Measurements from ENCODE around the gene KCND3. TPM values are rescaled to one million over a fixed set of nuclear protein-coding genes. Genes with fewer than 3 reads are reported as not detected.

Gene KCND3
- total RNA-seq, 4 donors from 2014 or later, result 6.9 to 11.7 (median 9.5) TPM

GRCh38 chr1:112002514-112002913 is 13.0 kb upstream of the KCND3 start:
- ATAC-seq (ENCODE audit: low FRiP score) (no peak), DNase-seq (ENCODE audit: low spot score) (no peak)
- TF ChIP-seq CTCF (IDR thresholded peaks at IDR 0.05), result no peak

GRCh38 chr1:112001436-112001835 is 12.0 kb upstream of the KCND3 start:
- TF ChIP-seq CTCF (IDR thresholded peaks at IDR 0.05), result no peak
- ATAC-seq (ENCODE audit: low FRiP score) (no peak), DNase-seq (ENCODE audit: low spot score) (no peak)

- no peak for DNase-seq (ENCODE audit: low spot score)
- no peak for TF ChIP-seq CTCF (IDR thresholded peaks at IDR 0.05)
- ATAC-seq (ENCODE audit: low FRiP score), result no peak
These were observed 10.6 kb upstream of the KCND3 start for GRCh38 chr1:112000048-112000447.

GRCh38 chr1:111998332-111998731 is 8.9 kb upstream of the KCND3 start:
- DNase-seq (ENCODE audit: low spot score) (no peak), ATAC-seq (ENCODE audit: low FRiP score) (no peak)
- TF ChIP-seq CTCF (IDR thresholded peaks at IDR 0.05), result no peak

- no peak for DNase-seq (ENCODE audit: low spot score)
- no peak for TF ChIP-seq CTCF (IDR thresholded peaks at IDR 0.05)
- no peak for ATAC-seq (ENCODE audit: low FRiP score)
These were observed 3.0 kb upstream of the KCND3 start for GRCh38 chr1:111992476-111992875.

- peak; percentile 78 for ATAC-seq (ENCODE audit: low FRiP score)
- no peak for TF ChIP-seq CTCF (IDR thresholded peaks at IDR 0.05)
- DNase-seq (ENCODE audit: low spot score), result peak; percentile 38
These were observed 1.6 kb upstream of the KCND3 start for GRCh38 chr1:111990878-111991718.

Data from omental fat pad (tissue), 4 donors.